Stimulated activated CD8-positive, alpha-beta memory T cell treated with anti-CD3 and anti-CD28 coated beads, Interleukin-12 subunit alpha, Interleukin-12 subunit beta, amount 100 ng/mL, for 1 hour (primary cell): Measurements from ENCODE around the gene CCDC81.
"Not testable (repeated sequence)": the region's sequence is repeated elsewhere in the genome, so short reads cannot be mapped to it uniquely, and the experiment has no call there.

ENCODE experiments used
- DNase-seq: peaks from one replicate; pipeline ENCODE4 v3.0.0-alpha.2; 2020; ENCODE audit warnings: low read depth

The CCDC81 gene

DNA sequence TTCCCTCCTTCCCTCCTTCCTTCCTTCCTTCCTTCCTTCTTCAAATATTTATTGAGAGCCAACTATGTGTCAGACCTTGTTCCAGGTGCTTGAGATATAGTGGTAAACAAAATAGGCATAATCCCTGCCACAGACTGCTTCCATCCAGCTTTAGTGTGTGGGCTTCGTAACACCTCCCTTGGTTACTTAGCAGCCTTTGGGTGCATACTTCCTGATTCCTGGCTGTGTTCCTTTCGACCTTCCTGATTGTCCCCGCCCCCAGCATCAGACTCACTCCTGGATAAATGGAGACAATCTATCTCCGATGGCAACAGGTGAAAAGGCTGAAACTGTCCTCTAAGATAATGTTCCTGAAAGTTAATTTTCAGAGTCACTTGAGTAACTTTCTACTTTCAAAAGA lies 13.5 kb downstream of the CCDC81 start:
- no peak for DNase-seq

DNA sequence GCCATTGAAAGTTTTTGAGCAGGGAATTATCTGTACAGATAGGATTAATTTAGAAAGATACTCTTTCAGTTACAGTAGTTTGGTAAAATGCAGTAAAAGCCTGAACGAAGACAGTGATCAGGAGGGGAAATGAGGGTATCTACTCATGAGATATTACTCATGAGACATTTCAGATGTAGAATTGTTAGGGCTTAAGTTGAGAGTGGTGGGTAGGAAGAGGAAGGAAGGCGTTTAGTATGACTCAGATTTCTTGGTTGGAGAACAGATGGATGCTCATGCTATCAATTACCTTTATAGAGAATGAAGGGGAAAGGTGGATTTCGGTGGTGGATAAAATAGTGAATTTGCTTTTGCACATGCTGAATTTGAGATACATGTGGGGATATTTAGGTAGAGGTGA lies 15.8 kb downstream of the CCDC81 start:
- no peak for DNase-seq

- DNase-seq = no peak
Observed at GRCh38 chr11:86395061-86395551, 20.4 kb downstream of the CCDC81 start.

- DNase-seq = no peak
Observed at GRCh38 chr11:86396396-86396795, 21.7 kb downstream of the CCDC81 start.

DNA sequence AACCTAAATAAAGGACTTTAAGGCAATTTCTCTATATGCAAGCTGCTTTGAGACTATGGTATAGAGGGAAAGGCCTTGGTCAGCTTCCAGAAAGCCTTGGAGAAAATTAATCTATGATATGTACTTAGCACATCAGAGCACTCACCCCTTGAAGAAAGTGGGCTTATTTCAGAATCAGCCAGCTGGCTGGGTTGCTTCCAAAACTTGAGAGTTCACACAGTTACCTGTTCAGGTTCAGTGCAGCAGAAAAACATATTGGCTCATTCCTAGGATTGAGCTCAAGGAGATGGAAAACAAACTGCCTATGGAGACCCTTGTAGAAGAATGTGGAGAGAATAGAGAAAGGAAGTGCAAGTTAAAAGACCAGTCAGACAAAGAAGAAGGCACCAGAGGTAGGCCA lies 22.7 kb downstream of the CCDC81 start:
- no peak for DNase-seq

DNA sequence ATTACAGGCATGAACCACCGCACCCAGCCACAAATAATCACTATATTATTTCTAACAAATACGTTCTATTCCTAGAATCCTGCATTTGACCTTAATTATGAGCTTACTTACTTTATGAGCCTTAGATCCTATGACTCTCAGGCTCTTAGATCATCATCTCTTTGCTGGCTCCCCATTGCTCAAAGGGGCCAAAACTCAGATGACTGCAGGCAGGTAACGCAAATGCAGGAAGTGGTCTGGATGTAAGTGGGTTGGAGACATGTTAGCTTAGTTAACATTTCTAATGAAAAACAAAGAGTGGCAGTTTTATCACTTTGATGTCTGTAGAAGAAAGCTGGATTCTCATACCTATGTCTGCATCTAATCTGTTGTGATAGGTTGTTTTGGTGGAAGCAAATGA lies 23.4 kb downstream of the CCDC81 start:
- no peak for DNase-seq

DNA sequence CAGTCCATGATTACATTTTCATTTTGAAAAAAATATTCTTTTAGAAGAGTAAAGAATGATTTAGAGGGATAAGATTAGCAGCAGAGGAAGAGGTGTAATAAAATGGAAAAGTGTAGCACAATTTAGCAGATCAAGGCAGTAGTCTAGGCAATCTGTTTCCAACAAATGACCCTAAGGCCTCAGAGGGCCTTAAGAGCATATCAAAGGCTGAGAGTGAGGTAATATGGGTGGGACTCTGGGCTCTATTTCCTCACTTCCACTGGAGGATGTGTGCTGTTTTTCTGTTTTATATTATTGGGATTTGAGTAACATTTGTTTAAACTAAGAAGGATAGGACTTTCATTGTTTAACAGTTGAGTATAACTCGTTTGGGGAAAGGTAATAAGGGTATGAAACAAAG lies 28.8 kb downstream of the CCDC81 start:
- DNase-seq = no peak

DNA sequence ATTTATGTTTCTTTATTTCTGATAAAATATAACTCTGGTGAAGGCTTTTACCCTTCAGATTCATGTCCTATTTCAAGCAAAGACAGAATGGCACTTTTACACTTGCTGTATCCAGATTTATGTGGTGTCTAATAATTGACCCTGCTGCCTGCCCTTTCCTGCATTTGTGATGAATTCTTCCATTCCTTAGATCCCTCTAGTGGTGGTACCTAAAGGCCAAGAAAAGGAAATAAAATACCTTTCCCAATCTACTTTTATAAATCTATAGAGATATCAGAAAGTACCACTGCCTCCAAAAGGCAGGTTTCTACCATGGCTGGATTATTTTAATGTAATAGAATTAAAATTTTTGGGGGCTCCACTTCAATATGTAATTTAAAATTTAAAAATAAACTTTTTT lies 34.2 kb downstream of the CCDC81 start:
- DNase-seq = no peak

GRCh38 chr11:86414032-86414431 lies 39.3 kb downstream of the CCDC81 start:
- DNase-seq = no peak

DNA sequence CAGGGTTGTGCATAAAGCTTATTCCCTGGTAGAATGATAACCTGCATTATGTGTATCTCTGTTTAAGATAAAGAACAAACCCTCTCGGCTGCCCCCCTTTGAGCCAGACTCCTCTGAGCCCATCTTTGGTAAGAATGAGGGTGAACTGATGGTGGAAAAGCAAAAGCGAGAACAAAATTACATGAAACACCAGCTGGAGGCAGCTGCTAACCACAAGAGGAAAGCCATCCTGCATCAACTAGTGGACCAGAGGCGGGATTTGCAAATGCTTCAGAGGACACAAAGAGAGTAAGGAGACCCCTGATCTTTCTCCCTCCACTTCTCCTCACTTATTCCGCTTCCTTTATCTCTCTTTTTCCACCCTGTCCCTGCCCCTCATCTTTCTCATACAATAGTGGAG lies 40.3 kb downstream of the CCDC81 start:
- DNase-seq = no peak

- no peak for DNase-seq
Observed at GRCh38 chr11:86416494-86416893, 41.8 kb downstream of the CCDC81 start.

GRCh38 chr11:86416951-86417350 lies 42.3 kb downstream of the CCDC81 start:
- DNase-seq = not testable (repeated sequence)

DNA sequence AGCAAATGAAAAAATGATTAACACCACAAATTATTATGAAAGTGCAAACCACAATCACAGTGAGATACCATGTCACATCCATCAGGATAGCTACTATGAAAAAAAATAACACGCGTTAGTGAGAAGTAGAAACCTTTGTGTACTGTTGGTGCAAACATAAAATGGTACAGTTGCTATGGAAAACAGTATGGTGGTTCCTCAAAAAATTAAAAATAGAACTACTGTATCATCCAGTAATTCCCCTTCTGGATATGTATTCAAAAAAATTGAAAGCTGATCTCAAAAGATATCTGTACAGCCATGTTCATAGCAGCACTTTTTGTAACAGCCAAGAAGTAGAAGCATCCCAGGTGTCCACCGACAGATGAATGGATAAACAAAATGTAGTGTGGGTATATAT lies 43.4 kb downstream of the CCDC81 start:
- DNase-seq = no peak

GRCh38 chr11:86418513-86418912 lies 43.8 kb downstream of the CCDC81 start:
- DNase-seq = no peak

DNA sequence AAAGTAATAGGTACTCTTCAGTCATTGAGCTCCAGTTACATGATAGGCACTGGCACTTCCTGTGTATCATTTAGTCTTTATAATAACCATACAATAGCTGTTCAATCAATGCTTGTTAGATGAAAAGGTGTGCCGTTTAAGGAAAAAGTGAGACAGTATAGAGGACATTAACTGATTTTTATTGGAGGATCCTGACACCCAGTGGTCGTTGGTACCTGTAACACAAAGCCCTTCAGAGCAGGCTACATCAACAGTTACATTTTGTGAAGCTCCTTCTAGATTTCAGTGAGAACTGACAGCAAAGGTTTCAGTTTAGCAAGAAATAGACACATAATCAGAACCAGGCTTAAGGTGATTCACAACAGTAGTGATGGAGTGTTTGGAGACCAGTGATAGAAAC lies 44.2 kb downstream of the CCDC81 start:
- no peak for DNase-seq

- DNase-seq = no peak
Observed at GRCh38 chr11:86421946-86422345, 47.3 kb downstream of the CCDC81 start.

DNA sequence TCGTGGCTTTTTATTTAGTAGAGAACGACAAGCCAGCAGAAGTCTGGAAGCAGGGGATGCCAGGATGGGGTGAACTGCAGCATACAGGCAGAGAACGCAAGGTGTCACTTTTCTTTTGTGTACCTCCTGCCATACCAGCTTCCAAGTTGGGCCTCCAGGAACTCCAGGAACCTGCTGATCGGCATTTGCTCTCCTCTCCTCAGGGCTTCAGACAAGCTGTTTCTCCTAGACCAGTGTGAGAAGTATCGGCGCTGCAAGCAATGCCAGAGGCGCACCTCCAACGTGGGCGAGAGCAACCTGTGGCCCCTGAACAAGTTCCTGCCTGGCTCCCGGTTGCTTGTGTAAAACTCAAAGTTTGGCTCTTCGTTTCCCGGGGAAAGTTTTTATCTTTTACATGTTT lies 47.7 kb downstream of the CCDC81 start:
- DNase-seq = no peak

- DNase-seq = not testable (repeated sequence)
Observed at GRCh38 chr11:86423488-86423887, 48.8 kb downstream of the CCDC81 start.

DNA sequence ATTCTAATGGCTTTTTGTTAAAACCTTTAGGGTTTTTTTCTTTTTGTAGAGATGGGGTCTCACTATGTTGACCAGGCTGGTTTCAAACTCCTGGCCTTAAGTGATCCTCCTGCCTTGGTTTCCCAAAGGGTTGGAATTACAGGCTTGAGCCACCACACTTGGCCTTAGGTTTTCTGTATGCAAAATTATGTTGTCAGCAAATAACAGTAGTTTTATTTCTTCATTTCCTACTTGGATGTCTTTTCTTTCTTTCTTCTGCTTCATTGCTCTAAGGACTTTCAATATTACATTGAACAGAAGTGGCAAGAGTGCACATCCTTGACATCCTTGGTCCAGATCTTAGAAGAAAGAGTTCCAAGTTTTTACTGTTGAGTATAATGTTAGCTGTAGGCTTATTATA lies 52.8 kb downstream of the CCDC81 start:
- DNase-seq = no peak

DNA sequence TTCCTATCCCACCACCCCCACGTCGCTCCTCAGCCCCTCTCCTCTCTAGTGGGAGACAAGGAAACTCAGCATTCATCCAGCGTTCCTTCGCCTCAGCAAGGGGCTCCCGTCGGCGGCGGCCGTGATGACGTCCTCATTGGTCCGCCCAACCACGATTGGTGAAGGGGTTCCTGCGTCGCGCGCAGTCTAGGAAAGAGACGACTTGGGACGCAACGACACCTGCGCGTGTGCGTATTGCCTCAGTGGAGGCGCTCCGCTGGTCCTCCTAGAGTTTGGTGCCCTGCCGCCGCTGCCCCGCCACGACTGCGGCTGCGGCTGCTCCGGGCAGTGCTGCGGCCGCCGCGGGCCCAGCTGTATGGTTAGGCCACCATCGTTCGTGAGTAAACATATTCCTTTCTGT lies 56.6 kb downstream of the CCDC81 start:
- no peak for DNase-seq

DNA sequence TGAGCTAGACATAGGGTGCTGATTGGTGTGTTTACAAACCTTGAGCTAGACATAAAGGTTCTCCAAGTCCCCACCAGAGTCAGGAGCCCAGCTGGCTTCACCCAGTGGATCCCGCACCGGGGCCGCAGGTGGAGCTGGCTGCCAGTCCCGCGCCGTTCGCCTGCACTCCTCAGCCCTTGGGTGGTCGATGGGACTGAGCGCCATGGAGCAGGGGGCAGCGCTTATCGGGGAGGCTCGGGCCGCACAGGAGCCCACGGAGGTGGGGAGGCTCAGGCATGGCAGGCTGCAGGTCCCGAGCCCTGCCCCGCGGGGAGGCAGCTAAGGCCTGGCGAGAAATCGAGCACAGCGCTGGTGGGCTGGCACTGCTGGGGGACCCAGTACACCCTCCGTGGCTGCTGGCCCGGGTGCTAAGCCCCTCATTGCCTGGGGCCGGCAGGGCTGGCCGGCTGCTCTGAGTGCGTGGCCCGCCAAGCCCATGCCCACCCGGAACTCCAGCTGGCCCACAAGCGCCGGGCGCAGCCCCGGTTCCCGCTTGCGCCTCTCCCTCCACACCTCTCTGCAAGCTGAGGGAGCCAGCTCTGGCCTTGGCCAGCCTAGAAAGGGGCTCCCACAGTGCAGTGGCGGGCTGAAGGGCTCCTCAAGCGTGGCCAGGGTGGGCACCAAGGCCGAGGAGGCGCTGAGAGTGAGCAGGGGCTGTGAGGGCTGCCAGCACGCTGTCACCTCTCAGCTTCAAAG lies 58.8 kb downstream of the CCDC81 start:
- DNase-seq = not testable (repeated sequence)

GRCh38 chr11:86435711-86436110 lies 61.0 kb downstream of the CCDC81 start:
- no peak for DNase-seq

DNA sequence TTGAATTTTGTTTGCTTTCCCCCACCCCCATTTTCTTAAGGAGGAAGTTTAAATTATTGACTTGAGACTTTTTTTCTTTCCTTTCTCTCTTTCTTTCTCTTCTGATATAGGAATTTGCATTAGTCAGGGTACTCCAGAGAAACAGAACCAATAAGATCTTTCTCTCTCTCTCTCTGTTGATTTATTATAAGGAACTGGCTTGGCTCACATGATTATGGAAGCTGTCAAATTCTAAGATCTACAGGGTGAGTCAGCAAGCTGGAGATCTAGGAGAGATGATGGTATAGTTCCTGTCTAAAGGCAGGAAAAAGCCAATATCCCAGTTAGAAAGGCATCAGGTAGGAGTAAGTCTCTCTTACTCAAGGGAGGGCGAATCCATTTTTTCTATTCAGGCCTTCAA lies 64.0 kb downstream of the CCDC81 start:
- DNase-seq = no peak

DNA sequence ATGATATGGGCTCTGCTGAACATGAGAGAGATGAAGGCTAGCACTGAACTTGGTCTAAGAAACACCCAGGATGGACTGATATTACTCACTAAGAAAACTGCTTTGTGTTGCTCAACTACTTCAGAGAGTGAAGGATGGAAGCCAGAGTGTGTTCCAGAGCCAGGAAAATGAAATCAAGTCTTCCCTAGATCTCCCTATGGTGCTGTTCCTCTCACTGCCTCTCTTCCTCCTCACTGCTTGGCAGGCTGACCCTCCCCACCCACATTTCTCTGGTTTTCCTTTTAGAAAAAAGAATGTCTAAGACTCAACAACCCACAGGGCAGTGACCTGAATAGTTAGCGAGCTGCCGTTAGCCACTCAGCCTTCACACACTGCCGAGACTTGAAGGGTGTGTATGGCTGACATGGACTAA lies 65.6 kb downstream of the CCDC81 start:
- no peak for DNase-seq
